ENCODE measurements around the gene U2SURP. TPM values are rescaled to one million over a fixed set of nuclear protein-coding genes. Genes with fewer than 3 reads are reported as not detected.

The U2SURP gene
- 100 to 1,000 TPM; 139 to 160 TPM for total RNA-seq
- 117 TPM for polyA plus RNA-seq (2013, experiment 1 of 2)
- polyA plus RNA-seq (2013, experiment 2 of 2): 121 TPM
- long read RNA-seq, experiment 1, partial matches to known transcripts: 28 of 37 reads
- long read RNA-seq, experiment 1, other reads (novel, unspliced or antisense): 9 of 37 reads
- long read RNA-seq, experiment 2, full-length matches to known transcripts: 67 of 253 reads
- long read RNA-seq, experiment 2, partial matches to known transcripts: 34 of 253 reads
- long read RNA-seq, experiment 2, other reads (novel, unspliced or antisense): 152 of 253 reads
- long read RNA-seq, experiment 3, full-length matches to known transcripts: 11 of 109 reads
- long read RNA-seq, experiment 3, partial matches to known transcripts: 55 of 109 reads
- long read RNA-seq, experiment 3, other reads (novel, unspliced or antisense): 43 of 109 reads
- long read RNA-seq, experiment 4, partial matches to known transcripts: 14 of 22 reads
- long read RNA-seq, experiment 4, other reads (novel, unspliced or antisense): 8 of 22 reads

- H3K4me1 ChIP-seq (ENCODE audit: control insufficient read depth, insufficient read depth, low read length): peaks cover 6% of the 10 kb centered on the region
- Mint-ChIP-seq H3K4me3 (peak within 1 kb of the TSS; percentile 80), H3K36me3 (ENCODE audit: low read depth) (no peaks in the 10 kb centered on the region), H3K27me3 (ENCODE audit: insufficient read depth) (no peaks in the 10 kb centered on the region), H3K4me1 (peaks cover 21% of the 10 kb centered on the region), H3K27ac (peak within 1 kb of the TSS; percentile 99), H3K9me3 (no peaks in the 10 kb centered on the region)
- peak; percentile 99 for DNase-seq
- TF ChIP-seq, protein P1, sequence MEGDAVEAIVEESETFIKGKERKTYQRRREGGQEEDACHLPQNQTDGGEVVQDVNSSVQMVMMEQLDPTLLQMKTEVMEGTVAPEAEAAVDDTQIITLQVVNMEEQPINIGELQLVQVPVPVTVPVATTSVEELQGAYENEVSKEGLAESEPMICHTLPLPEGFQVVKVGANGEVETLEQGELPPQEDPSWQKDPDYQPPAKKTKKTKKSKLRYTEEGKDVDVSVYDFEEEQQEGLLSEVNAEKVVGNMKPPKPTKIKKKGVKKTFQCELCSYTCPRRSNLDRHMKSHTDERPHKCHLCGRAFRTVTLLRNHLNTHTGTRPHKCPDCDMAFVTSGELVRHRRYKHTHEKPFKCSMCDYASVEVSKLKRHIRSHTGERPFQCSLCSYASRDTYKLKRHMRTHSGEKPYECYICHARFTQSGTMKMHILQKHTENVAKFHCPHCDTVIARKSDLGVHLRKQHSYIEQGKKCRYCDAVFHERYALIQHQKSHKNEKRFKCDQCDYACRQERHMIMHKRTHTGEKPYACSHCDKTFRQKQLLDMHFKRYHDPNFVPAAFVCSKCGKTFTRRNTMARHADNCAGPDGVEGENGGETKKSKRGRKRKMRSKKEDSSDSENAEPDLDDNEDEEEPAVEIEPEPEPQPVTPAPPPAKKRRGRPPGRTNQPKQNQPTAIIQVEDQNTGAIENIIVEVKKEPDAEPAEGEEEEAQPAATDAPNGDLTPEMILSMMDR (conservative IDR thresholded peaks at IDR 0.05): no peak
- peak within 1 kb of the TSS; percentile 94 for H3K9ac ChIP-seq (ENCODE audit: extremely low read depth, low read length, poor library complexity, severe bottlenecking)
- peak within 1 kb of the TSS; percentile 92 for H3K4me3 ChIP-seq (ENCODE audit: low read length)
- no peaks in the 10 kb centered on the region for H3K27me3 ChIP-seq (ENCODE audit: control insufficient read depth, insufficient read depth, low read length, poor library complexity, severe bottlenecking)
- H3K27ac ChIP-seq (ENCODE audit: low read depth, low read length): peak within 1 kb of the TSS; percentile 91
- 0% methylated on average over 36 to 55 of the region's 55 CpGs for WGBS, 2 experiments (ENCODE audit: insufficient coverage in 1 of 2, insufficient read length in 1 of 2)
- H3K36me3 ChIP-seq (ENCODE audit: control insufficient read depth, insufficient read depth, low read length): no peaks in the 10 kb centered on the region
- H3K9me3 ChIP-seq (ENCODE audit: control insufficient read depth, low read length): no peaks in the 10 kb centered on the region
Observed at GRCh38 chr3:143001369-143002082, at the start of gene U2SURP. U2SURP (plus strand) TSS chr3:143001570; CDS start chr3:143001629, 59 bp downstream.

DNA sequence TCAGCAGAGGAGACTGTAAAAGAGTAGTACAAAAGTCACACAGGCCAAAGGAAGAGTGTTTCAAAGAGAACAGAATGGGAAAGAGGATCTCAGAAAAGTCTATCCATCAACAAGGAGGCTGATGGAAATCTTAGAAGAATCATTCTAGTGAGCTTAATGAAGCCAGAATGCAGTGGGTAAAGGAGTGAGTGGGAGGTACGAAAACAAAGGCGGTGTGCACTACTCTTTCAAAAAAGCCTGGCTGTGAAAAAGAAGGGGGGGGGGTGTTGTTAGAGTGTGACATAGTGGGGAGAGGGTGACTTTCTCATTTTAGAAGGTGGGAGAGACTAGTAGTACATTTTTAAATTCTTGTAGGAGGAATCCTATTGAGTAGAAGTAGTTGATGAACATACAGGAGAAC is 49.6 kb upstream of the U2SURP start:
- no peak overlapping the region for H3K27ac Mint-ChIP-seq
- no peaks in the 10 kb centered on the region for H3K9me3 Mint-ChIP-seq

More for the DNA sequence above, 49.6 kb upstream of the U2SURP start:
- Mint-ChIP-seq H3K4me3 (no peak overlapping the region), H3K27me3 (ENCODE audit: insufficient read depth) (peaks cover 37% of the 10 kb centered on the region), H3K36me3 (ENCODE audit: low read depth) (no peaks in the 10 kb centered on the region), H3K4me1 (peaks cover 30% of the 10 kb centered on the region)
- Histone ChIP-seq H3K4me3 (ENCODE audit: low read length) (no peak overlapping the region), H3K9ac (ENCODE audit: extremely low read depth, low read length, poor library complexity, severe bottlenecking) (no peak overlapping the region), H3K4me1 (ENCODE audit: control insufficient read depth, insufficient read depth, low read length) (no peaks in the 10 kb centered on the region), H3K9me3 (ENCODE audit: control insufficient read depth, low read length) (no peaks in the 10 kb centered on the region), H3K27ac (ENCODE audit: low read depth, low read length) (no peak overlapping the region), H3K36me3 (ENCODE audit: control insufficient read depth, insufficient read depth, low read length) (no peaks in the 10 kb centered on the region), H3K27me3 (ENCODE audit: control insufficient read depth, insufficient read depth, low read length, poor library complexity, severe bottlenecking) (no peaks in the 10 kb centered on the region)
- 73 to 92% methylated on average over 2 of the region's 2 CpGs for WGBS, 2 experiments (ENCODE audit: insufficient coverage in 1 of 2, insufficient read length in 1 of 2)
- TF ChIP-seq, protein P1 (conservative IDR thresholded peaks at IDR 0.05): no peak
- no peak for DNase-seq

All from endodermal cell (in vitro differentiated cells).